ENCODE measurements around the gene RPL36.

The RPL36 gene

DNA sequence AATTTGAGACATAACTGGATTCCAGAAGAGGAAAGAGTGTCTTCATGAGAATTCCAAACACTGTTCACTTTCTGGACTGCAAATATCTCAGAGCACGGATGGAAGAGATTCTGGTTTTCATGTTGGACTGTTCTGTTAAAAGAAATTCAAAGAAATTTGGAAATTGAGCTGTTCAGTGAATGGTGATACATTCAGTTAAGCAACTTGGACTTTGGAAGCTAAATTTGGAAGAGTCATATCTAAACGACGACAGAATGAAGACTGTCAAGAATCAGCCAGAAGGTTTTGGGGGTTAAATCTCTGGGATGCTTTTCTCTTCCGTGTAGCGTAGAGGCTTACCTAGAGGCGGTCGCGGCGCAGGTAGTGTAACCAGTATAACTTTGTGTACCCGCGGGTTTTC lies 41.6 kb upstream of the RPL36 start:
- no peak for ATAC-seq (ENCODE audit: insufficient read depth, low read depth)
- Histone ChIP-seq H3K79me2 (ENCODE audit: insufficient read depth, low read length) (peaks cover 55% of the 10 kb centered on the region), H3K27me3 (ENCODE audit: insufficient read depth, low read length, poor library complexity) (no peaks in the 10 kb centered on the region)

DNA sequence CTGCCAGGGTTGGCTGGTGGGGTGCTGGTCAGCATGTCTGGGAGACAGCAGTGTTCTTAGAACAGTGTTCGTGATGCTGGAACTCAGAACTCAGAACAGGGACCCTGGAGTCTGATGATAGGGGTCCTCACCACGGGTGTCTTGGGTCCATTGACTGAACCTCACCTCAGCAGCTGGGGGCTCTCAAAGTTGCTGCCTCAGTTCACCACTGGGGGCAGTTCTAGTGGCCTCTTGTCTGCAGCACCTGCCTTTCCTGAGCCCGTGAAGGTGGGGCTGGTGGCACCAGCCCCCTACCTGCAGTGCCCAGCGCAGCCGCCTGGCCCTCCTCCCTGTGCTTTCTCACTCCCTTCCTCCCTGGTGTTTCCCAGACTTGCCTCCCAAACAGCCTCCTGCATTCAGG lies 38.7 kb upstream of the RPL36 start:
- Histone ChIP-seq H3K27me3 (ENCODE audit: insufficient read depth, low read length, poor library complexity) (no peaks in the 10 kb centered on the region), H3K4me1 (ENCODE audit: insufficient read depth, low read length) (no peaks in the 10 kb centered on the region), H4K20me1 (ENCODE audit: insufficient read depth, low read length) (peaks cover 18% of the 10 kb centered on the region), H3K4me3 (ENCODE audit: low read depth in 1 of 2, low read length in 2 of 2) (no peak overlapping the region), H3K36me3 (ENCODE audit: insufficient read depth, low read length) (peaks cover 87% of the 10 kb centered on the region), H3K9me3 (ENCODE audit: insufficient read depth, low read length, severe bottlenecking) (no peaks in the 10 kb centered on the region), H3K4me2 (ENCODE audit: insufficient read depth, low read length) (no peak overlapping the region), H3K9ac (ENCODE audit: low read depth, low read length) (no peak overlapping the region), H3K79me2 (ENCODE audit: insufficient read depth, low read length) (peaks cover 29% of the 10 kb centered on the region), H3K27ac (ENCODE audit: low read length) (no peak overlapping the region), H2AFZ (ENCODE audit: low read depth, low read length) (no peak overlapping the region)
- ATAC-seq (ENCODE audit: insufficient read depth, low read depth) (no peak), DNase-seq (no peak)
- TF ChIP-seq, protein P1, sequence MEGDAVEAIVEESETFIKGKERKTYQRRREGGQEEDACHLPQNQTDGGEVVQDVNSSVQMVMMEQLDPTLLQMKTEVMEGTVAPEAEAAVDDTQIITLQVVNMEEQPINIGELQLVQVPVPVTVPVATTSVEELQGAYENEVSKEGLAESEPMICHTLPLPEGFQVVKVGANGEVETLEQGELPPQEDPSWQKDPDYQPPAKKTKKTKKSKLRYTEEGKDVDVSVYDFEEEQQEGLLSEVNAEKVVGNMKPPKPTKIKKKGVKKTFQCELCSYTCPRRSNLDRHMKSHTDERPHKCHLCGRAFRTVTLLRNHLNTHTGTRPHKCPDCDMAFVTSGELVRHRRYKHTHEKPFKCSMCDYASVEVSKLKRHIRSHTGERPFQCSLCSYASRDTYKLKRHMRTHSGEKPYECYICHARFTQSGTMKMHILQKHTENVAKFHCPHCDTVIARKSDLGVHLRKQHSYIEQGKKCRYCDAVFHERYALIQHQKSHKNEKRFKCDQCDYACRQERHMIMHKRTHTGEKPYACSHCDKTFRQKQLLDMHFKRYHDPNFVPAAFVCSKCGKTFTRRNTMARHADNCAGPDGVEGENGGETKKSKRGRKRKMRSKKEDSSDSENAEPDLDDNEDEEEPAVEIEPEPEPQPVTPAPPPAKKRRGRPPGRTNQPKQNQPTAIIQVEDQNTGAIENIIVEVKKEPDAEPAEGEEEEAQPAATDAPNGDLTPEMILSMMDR (IDR thresholded peaks at IDR 0.05; ENCODE audit: borderline replicate concordance, extremely low read depth, low read length, poor library complexity, severe bottlenecking) = peak; percentile 38
- TF ChIP-seq EZH2 (IDR thresholded peaks at IDR 0.05; ENCODE audit: borderline replicate concordance, low read depth, low read length, severe bottlenecking) = no peak

More for the DNA sequence above, 41.6 kb upstream of the RPL36 start:
- Histone ChIP-seq H4K20me1 (ENCODE audit: insufficient read depth, low read length) (peaks cover 31% of the 10 kb centered on the region), H3K9me3 (ENCODE audit: insufficient read depth, low read length, severe bottlenecking) (no peaks in the 10 kb centered on the region), H3K4me1 (ENCODE audit: insufficient read depth, low read length) (no peaks in the 10 kb centered on the region), H2AFZ (ENCODE audit: low read depth, low read length) (no peak overlapping the region), H3K9ac (ENCODE audit: low read depth, low read length) (no peak overlapping the region), H3K36me3 (ENCODE audit: insufficient read depth, low read length) (peaks cover 91% of the 10 kb centered on the region), H3K4me2 (ENCODE audit: insufficient read depth, low read length) (no peak overlapping the region), H3K27ac (ENCODE audit: low read length) (no peak overlapping the region), H3K4me3 (ENCODE audit: low read depth in 1 of 2, low read length in 2 of 2) (no peak overlapping the region)
- no peak for TF ChIP-seq EZH2 (IDR thresholded peaks at IDR 0.05; ENCODE audit: borderline replicate concordance, low read depth, low read length, severe bottlenecking)
- TF ChIP-seq, protein P1 (IDR thresholded peaks at IDR 0.05; ENCODE audit: borderline replicate concordance, extremely low read depth, low read length, poor library complexity, severe bottlenecking) = no peak
- no peak for DNase-seq

DNA sequence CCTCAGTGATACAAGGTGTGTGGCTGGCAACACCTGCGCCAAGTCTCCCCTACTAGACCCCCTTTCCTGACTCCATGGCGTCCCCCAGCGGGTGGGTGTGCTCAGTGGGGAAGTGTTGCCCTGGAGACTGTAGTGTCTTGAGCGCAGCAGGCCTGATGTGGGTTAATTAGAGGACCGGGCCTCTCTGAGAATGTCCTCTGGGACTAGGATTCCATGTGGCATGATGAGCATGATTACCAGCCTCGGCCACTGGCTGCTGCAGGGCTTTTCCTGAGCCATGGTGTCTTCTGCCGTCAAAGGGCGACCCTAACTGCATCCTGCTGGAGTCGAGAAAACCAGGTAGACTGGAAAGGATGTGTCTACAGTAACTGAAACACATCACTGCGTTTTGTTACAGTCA lies 37.8 kb upstream of the RPL36 start:
- no peaks in the 10 kb centered on the region for H3K9me3 ChIP-seq (ENCODE audit: insufficient read depth, low read length, severe bottlenecking)
- ATAC-seq (ENCODE audit: insufficient read depth, low read depth) (no peak), DNase-seq (no peak)
- H3K79me2 ChIP-seq (ENCODE audit: insufficient read depth, low read length) = peaks cover 20% of the 10 kb centered on the region; the same call in 1 of the 2 replicates
- TF ChIP-seq EZH2 (IDR thresholded peaks at IDR 0.05; ENCODE audit: borderline replicate concordance, low read depth, low read length, severe bottlenecking) = no peak
- TF ChIP-seq, protein P1 (IDR thresholded peaks at IDR 0.05; ENCODE audit: borderline replicate concordance, extremely low read depth, low read length, poor library complexity, severe bottlenecking) = no peak
- peaks cover 84% of the 10 kb centered on the region for H3K36me3 ChIP-seq (ENCODE audit: insufficient read depth, low read length)
- no peak overlapping the region for H2AFZ ChIP-seq (ENCODE audit: low read depth, low read length)
- H4K20me1 ChIP-seq (ENCODE audit: insufficient read depth, low read length) = peaks cover 9% of the 10 kb centered on the region
- no peak overlapping the region for H3K4me3 ChIP-seq (ENCODE audit: low read depth in 1 of 2, low read length in 2 of 2)
- no peak overlapping the region for H3K4me2 ChIP-seq (ENCODE audit: insufficient read depth, low read length)
- no peak overlapping the region for H3K9ac ChIP-seq (ENCODE audit: low read depth, low read length)
- H3K27ac ChIP-seq (ENCODE audit: low read length) = no peak overlapping the region
- H3K27me3 ChIP-seq (ENCODE audit: insufficient read depth, low read length, poor library complexity) = no peaks in the 10 kb centered on the region
- H3K4me1 ChIP-seq (ENCODE audit: insufficient read depth, low read length) = no peaks in the 10 kb centered on the region

DNA sequence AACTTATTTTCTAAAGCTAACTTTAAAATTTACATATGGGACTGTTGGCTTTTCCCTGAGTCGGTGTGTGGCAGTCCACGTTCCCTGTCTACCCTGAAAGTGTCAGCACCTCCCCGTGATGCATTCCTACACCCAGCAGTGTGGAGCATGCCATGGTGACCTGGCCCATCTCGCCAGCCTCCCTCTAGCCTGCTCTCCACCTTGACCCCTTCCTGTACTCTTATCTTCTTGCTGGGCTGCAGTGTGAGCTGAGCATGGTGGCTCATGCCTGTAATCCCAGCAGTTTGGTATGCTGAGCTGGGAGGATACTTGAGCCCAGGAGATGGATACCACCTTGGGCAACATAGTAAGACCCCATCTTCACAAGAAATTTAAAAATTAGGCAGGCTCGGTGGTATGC lies 35.2 kb upstream of the RPL36 start:
- no peaks in the 10 kb centered on the region for H3K4me1 ChIP-seq (ENCODE audit: insufficient read depth, low read length)
- no peak overlapping the region for H3K4me3 ChIP-seq (ENCODE audit: low read depth in 1 of 2, low read length in 2 of 2)
- peaks cover 89% of the 10 kb centered on the region for H3K36me3 ChIP-seq (ENCODE audit: insufficient read depth, low read length)
- no peak for TF ChIP-seq EZH2 (IDR thresholded peaks at IDR 0.05; ENCODE audit: borderline replicate concordance, low read depth, low read length, severe bottlenecking)
- TF ChIP-seq, protein P1 (IDR thresholded peaks at IDR 0.05; ENCODE audit: borderline replicate concordance, extremely low read depth, low read length, poor library complexity, severe bottlenecking) = no peak
- no peak overlapping the region for H3K4me2 ChIP-seq (ENCODE audit: insufficient read depth, low read length)
- no peak overlapping the region for H3K9ac ChIP-seq (ENCODE audit: low read depth, low read length)
- no peak overlapping the region for H3K27ac ChIP-seq (ENCODE audit: low read length)
- peaks cover 9% of the 10 kb centered on the region for H3K79me2 ChIP-seq (ENCODE audit: insufficient read depth, low read length)
- no peak overlapping the region for H2AFZ ChIP-seq (ENCODE audit: low read depth, low read length)
- H3K27me3 ChIP-seq (ENCODE audit: insufficient read depth, low read length, poor library complexity) = no peaks in the 10 kb centered on the region
- DNase-seq (no peak), ATAC-seq (ENCODE audit: insufficient read depth, low read depth) (no peak)
- peaks cover 11% of the 10 kb centered on the region for H4K20me1 ChIP-seq (ENCODE audit: insufficient read depth, low read length)
- H3K9me3 ChIP-seq (ENCODE audit: insufficient read depth, low read length, severe bottlenecking) = no peaks in the 10 kb centered on the region

Data from DND-41 (cell line).